ENCODE results near the gene ODR4.
A peak's percentile ranks its signal among the peaks of the same experiment; 100 is the strongest.
"Not testable (repeated sequence)": the region's sequence is repeated elsewhere in the genome, so short reads cannot be mapped to it uniquely, and the experiment has no call there.

Gene ODR4

DNA sequence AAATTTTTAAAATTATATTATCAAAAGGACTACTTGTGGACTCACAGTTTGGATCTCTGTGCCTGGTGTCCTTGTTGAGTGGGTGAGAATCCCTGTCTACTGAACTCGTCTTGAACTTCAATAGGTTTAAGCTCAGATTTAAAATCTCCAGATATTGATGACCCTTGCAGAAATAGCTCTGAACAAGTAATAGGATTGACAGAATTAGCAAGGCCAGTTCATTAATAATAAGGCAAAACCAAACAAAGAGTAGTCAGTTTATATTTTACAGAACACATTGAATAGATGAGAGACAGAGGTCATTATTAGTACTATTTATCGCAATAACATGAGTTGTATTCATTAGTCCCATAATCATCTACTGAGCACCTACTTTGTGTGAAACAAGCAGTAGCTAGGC, 85.4 kb downstream of the ODR4 start, which contains the start of gene PDC:
TSS of gene PDC (minus strand) at position 101 of the 400 bp plus-strand sequence. CDS start 11,655 bp downstream, outside the sequence.
- in situ Hi-C loops (cut with HindIII; ENCODE audit: low sequenced_read_pairs) = no loop called here
- TF ChIP-seq, protein P1, sequence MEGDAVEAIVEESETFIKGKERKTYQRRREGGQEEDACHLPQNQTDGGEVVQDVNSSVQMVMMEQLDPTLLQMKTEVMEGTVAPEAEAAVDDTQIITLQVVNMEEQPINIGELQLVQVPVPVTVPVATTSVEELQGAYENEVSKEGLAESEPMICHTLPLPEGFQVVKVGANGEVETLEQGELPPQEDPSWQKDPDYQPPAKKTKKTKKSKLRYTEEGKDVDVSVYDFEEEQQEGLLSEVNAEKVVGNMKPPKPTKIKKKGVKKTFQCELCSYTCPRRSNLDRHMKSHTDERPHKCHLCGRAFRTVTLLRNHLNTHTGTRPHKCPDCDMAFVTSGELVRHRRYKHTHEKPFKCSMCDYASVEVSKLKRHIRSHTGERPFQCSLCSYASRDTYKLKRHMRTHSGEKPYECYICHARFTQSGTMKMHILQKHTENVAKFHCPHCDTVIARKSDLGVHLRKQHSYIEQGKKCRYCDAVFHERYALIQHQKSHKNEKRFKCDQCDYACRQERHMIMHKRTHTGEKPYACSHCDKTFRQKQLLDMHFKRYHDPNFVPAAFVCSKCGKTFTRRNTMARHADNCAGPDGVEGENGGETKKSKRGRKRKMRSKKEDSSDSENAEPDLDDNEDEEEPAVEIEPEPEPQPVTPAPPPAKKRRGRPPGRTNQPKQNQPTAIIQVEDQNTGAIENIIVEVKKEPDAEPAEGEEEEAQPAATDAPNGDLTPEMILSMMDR (IDR thresholded peaks at IDR 0.05; ENCODE audit: low read depth, low read length) = no peak
- DNase-seq (ENCODE audit: low read depth, low spot score) = no peak
- H3K4me3 ChIP-seq (ENCODE audit: low read depth, low read length) = no peak within 1 kb of the TSS

- in situ Hi-C loops (cut with HindIII; ENCODE audit: low sequenced_read_pairs) = no loop called here
- DNase-seq (ENCODE audit: low read depth, low spot score) = no peak
- no peak overlapping the region for H3K4me3 ChIP-seq (ENCODE audit: low read depth, low read length)
- TF ChIP-seq, protein P1 (IDR thresholded peaks at IDR 0.05; ENCODE audit: low read depth, low read length) = no peak
Observed at GRCh38 chr1:186463511-186463910, 87.9 kb downstream of the ODR4 start.

DNA sequence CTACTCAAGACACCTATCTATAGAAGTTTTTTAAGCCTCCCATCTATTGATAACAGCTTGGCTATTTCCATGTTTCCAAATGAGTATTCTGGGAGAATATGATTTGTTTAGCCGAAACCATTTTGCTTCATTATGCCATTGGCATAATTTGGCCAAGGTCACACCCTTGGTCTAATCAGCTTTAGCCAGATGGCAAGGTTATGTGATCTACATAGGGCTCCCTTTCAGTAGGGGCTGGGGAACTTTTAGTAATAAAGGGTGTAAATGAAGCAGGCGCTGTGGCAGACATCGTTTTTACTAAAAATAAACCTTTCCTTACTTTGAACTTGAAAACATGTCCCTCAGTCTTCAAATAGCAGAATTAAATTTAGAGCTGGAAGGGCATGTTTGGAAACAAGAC, 88.3 kb downstream of the ODR4 start:
- TF ChIP-seq, protein P1 (IDR thresholded peaks at IDR 0.05; ENCODE audit: low read depth, low read length) = no peak
- DNase-seq (ENCODE audit: low read depth, low spot score) = no peak
- in situ Hi-C loops (cut with HindIII; ENCODE audit: low sequenced_read_pairs) = no loop called here
- H3K4me3 ChIP-seq (ENCODE audit: low read depth, low read length) = no peak overlapping the region

GRCh38 chr1:186465491-186465890, 89.9 kb downstream of the ODR4 start:
- in situ Hi-C loops (cut with HindIII; ENCODE audit: low sequenced_read_pairs); DNase-seq (ENCODE audit: low read depth, low spot score); H3K4me3 ChIP-seq (ENCODE audit: low read depth, low read length): not testable (repeated sequence)

- no peak overlapping the region for H3K4me3 ChIP-seq (ENCODE audit: low read depth, low read length)
- in situ Hi-C loops (cut with HindIII; ENCODE audit: low sequenced_read_pairs) = no loop called here
- TF ChIP-seq, protein P1 (IDR thresholded peaks at IDR 0.05; ENCODE audit: low read depth, low read length) = no peak
- peak; percentile 19 for DNase-seq (ENCODE audit: low read depth, low spot score)
Observed at GRCh38 chr1:186465946-186466345, 90.3 kb downstream of the ODR4 start.
